HG03095 (cell line): ENCODE measurements around the gene NXPE4.
"Not testable (repeated sequence)": the region's sequence is repeated elsewhere in the genome, so short reads cannot be mapped to it uniquely, and the experiment has no call there.

Experiments used
- ATAC-seq: cut with Tn5 transposase; IDR thresholded peaks from one replicate; pipeline ENCODE4 v1.9.1; 2021; ENCODE audit warnings: moderate library complexity; ENCODE audit not compliant: unreplicated experiment

NXPE4 gene

DNA sequence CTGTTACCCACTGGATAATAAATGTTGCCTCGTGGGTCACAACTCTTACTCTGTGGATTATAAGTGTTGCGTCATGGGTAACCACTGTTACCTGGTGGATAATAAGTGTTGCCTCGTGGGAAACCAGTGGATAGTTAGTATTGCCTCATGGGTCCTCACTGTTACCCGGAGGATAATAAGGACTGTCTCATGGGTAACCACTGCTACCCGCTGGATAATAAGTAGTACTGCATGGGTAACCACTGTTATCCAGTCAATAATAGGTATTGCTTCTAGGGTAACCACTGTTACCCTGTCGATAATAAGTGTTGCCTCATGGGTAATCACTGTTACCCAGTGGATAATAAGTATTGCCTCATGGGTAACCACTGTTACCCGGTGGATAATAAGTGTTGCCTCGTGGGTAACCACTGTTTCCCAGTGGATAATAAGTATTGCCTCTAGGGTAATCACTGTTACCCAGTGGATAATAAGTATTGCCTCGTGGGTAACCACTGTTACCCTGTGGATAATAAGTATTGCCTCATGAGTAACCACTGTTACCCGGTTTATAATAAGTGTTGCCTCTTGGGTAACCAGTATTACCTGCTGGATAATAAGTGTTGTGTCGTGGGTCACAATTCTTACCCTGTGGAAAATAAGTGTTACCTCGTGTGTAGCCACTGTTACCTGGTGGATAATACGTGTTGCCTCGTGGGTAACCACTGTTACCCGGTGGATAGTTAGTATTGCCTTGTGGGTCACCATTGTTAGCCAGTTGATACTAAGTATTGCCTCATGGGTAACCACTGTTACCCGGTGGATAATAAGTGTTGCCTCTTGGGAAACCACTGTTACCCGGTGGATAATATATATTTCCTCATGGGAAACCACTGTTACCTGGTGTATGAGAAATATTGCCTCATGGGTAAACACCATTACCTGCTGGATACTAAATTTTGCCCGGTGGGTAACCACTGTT lies 15.7 kb upstream of the NXPE4 start:
- ATAC-seq, result no peak

DNA sequence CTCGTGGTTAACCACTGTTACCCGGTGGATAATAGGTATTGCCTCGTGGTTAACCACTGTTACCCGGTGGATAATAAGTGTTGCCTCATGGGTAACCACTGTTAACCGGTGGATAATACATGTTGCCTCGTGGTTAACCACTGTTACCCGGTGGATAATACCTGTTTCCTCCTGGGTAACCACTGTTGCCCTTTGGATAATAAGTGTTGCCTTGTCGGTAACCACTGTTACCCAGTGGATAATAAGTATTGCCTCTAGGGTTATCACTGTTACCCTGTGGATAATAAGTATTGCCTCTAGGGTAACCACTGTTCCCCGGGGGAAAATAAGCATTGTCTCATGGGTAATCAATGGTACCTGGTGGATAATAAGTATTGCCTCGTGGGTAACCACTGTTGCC lies 15.0 kb upstream of the NXPE4 start:
- ATAC-seq, result no peak

- no peak for ATAC-seq
Measured at GRCh38 chr11:114609429-114609828, 13.8 kb upstream of the NXPE4 start.

DNA sequence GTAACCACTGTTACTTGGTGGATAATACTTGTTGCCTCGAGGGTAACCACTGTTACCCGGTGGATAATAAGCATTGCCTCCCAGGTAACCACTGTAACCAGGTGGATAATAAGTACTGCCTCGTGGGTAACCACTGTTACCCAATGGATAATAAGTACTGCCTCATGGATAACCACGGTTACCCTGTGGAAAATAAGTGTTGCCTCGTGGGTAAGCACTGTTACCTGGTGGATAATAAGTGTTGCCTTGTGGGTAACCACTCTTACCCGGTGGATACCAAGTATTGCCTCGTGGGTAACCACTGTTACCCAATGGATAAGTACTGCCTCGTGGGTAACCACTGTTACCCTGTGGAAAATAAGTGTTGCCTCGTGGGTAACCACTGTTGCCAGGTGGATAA lies 13.0 kb upstream of the NXPE4 start:
- not testable (repeated sequence) for ATAC-seq

- no peak for ATAC-seq
Measured at GRCh38 chr11:114607753-114608459, 12.3 kb upstream of the NXPE4 start.

GRCh38 chr11:114606802-114607075 lies 11.2 kb upstream of the NXPE4 start:
- ATAC-seq, result not testable (repeated sequence)

- no peak for ATAC-seq
Measured at GRCh38 chr11:114606003-114606801, 10.6 kb upstream of the NXPE4 start.

DNA sequence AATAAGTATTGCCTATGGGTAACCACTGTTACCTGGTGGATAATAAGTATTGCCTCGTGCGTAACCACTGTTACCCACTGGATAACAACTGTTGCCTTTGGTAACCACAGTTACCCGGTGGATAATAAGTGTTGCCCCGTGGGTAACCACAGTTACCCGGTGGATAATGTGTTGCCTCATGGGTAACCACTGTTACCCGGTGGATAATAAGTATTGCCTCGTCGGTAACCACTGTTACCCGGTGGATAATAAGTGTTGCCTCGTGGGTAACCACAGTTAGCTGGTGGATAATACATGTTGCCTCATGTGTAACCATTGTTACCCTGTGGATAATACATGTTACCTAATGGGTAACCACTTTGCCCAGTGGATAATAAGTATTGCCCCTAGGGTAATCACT lies 9.8 kb upstream of the NXPE4 start:
- ATAC-seq, result no peak

DNA sequence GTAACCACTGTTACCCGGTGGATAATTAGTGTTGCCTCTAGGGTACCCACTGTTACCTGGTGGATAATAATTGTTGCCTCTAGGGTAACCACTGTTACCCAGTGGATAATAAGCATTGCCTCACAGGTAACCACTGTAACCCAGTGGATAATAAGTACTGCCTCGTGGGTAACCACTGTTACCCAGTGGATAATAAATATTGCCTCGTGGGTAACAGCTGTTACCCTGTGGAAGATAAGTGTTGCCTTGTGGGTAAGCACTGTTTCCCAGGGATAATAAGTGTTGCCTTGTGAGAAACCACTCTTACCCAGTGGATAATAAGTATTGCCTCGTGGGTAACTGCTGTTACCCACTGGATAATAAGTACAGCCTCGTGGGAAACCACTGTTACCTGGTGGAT lies 9.3 kb upstream of the NXPE4 start:
- no peak for ATAC-seq

DNA sequence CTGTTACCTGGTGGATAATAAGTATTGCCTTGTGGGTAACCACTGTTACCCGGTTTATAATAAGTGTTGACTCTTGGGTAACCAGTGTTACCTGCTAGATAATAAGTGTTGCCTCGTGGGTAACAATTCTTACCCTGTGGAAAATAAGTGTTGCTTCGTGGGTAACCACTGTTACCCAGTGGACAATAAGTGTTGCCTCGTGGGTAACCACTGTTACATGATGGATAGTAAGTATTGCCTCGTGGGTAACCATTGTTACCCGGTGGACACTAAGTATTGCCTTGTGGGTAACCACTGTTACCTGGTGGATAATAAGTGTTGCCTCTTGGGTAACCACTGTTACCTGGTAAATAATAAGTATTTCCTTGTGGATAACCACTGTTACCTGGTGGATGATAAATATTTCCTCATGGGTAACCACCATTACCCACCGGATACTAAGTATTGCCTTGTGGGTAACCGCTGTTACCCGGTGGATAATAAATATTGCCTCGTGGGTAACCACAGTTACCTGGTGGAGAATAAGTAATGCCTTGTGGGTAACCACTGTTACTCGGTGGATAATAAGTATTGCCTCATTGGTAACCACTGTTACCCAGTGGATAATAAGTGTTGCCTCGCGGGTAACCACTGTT lies 8.7 kb upstream of the NXPE4 start:
- no peak for ATAC-seq

DNA sequence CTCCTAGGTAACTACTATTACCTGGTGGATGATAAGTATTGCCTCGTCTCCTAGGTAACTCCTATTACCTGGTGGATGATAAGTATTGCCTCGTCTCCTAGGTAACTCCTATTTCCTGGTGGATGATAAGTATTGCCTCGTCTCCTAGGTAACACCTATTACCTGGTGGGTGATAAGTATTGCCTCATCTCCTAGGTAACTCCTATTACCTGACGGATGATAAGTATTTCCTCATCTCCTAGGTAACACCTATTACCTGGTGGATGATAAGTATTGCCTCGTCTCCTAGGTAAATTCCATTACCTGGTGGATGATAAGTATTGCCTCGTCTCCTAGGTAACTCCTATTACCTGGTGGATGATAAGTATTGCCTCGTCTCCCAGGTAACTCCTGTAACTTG lies 7.6 kb upstream of the NXPE4 start:
- ATAC-seq, result not testable (repeated sequence)

- ATAC-seq, result no peak
Measured at GRCh38 chr11:114598461-114598860, 2.9 kb upstream of the NXPE4 start.

- no peak for ATAC-seq
Measured at GRCh38 chr11:114596175-114596919, 761 bp upstream of the NXPE4 start.

GRCh38 chr11:114594703-114595102 lies 883 bp downstream of the NXPE4 start:
- ATAC-seq, result no peak

DNA sequence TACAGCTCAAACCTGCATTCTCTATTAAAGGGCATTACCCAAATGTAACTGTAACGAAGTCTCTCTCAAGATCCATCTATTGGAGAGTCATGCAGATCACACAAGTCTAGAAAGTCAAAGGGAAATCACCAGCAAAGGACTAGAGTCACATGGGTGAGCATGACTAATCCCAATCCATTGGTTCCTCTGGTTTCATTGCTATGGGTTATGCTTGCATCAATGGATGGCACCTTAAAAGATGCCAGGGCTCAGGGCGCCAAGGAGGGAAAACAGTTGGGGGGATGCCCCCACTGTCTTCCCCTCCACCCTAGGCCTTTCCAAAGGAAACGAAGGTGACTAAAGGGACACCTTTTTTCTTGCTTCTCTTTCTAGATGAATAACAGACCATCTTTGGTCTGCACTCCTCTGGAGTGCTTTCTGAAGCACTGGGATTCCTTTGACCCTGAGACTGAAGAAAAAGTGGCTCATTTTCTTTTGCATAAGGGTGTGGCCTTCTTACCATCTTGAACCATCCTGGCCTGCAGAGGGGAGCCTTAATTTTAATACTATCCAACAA lies 8.1 kb downstream of the NXPE4 start:
- ATAC-seq, result no peak

- ATAC-seq, result no peak
Measured at GRCh38 chr11:114586797-114587196, 8.8 kb downstream of the NXPE4 start.

GRCh38 chr11:114571712-114572111 lies 23.9 kb downstream of the NXPE4 start:
- ATAC-seq, result no peak

DNA sequence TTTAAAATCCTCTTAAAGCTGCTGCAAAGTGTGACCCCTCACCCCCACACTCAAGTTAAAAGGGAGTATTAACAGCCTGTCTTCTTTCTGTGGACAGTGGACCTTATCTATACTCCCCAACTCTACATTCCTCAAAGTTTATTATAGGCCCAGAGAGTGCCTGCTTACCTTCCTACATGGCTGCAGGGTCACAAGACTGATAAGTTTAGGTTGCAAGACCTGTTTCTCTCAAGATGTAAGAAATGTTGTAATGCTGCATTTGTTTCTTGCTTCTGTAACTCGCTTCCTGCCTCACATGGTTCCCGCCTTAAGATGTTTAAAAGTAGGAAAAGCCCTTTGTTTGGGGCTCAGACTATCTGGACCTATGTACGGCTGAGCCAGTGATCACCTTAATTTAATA lies 25.8 kb downstream of the NXPE4 start:
- ATAC-seq, result no peak

GRCh38 chr11:114566276-114566675 lies 29.3 kb downstream of the NXPE4 start:
- no peak for ATAC-seq

DNA sequence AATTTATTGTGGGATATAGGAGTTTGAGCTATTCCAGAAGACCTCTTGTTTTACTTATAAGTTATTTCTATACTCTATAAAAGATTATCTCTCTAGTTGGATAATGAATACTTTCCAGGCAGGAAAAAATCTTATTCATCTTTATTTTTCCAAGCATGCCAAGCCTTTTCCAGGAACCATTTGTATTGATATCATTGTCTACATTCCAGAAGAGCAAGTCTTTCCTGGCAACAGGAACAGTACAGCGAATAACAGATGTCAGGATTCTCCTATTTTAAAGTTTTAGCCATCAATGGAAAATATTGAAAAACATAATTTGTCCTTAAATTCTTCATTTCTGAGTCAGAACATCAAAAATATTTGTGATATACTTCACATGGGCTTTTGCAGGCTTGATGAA lies 30.8 kb downstream of the NXPE4 start:
- no peak for ATAC-seq
